Ectodermal cell (in vitro differentiated cells): ENCODE results near the gene SLC16A3.
A peak's percentile ranks its signal among the peaks of the same experiment; 100 is the strongest.

Experiments used
- H3K27ac ChIP-seq: 2 replicates; pipeline ENCODE4 v1.7.0; 2013; ENCODE audit warnings: mild to moderate bottlenecking, low read depth, low read length; ENCODE audit not compliant: insufficient read depth, poor library complexity, severe bottlenecking
- H3K27me3 ChIP-seq: 2 replicates; pipeline ENCODE4 v1.7.0; 2013; ENCODE audit warnings: mild to moderate bottlenecking, low read length; ENCODE audit not compliant: insufficient read depth, control insufficient read depth, poor library complexity, severe bottlenecking
- H3K36me3 ChIP-seq: one replicate; pipeline ENCODE4 v1.7.0; 2013; ENCODE audit warnings: low read length; ENCODE audit not compliant: control insufficient read depth, insufficient read depth
- H3K4me1 ChIP-seq: one replicate; pipeline ENCODE4 v1.7.0; 2013; ENCODE audit warnings: low read length; ENCODE audit not compliant: control insufficient read depth, insufficient read depth
- H3K4me3 ChIP-seq: 2 replicates; pipeline ENCODE4 v1.7.0; 2013; ENCODE audit warnings: low read depth, low read length, control low read depth; ENCODE audit not compliant: insufficient read depth
- H3K9me3 ChIP-seq: 2 replicates; pipeline ENCODE4 v1.7.0; 2013; ENCODE audit warnings: mild to moderate bottlenecking, low read length, moderate library complexity; ENCODE audit not compliant: control insufficient read depth
- WGBS, 2 experiments: methylation state at CpG; one replicate each; pipeline ENCODE4 v1.1.7; 2013; ENCODE audit warnings: missing lambda C conversion rate in 2 of 2; 5-methylcytosine and 5-hydroxymethylcytosine counted together

The SLC16A3 gene

GRCh38 chr17:82270651-82271050, 41.8 kb downstream of the SLC16A3 start:
- peaks cover 22% of the 10 kb centered on the region for H3K36me3 ChIP-seq

GRCh38 chr17:82271401-82271800, 42.6 kb downstream of the SLC16A3 start:
- Histone ChIP-seq H3K36me3 (peaks cover 16% of the 10 kb centered on the region), H3K27ac (no peak overlapping the region), H3K9me3 (no peaks in the 10 kb centered on the region), H3K27me3 (peaks cover 8% of the 10 kb centered on the region), H3K4me3 (peak overlapping the region; percentile 91), H3K4me1 (peaks cover 9% of the 10 kb centered on the region)
- WGBS, 2 experiments, result 96 to 98% methylated on average over 6 of the region's 6 CpGs

More at GRCh38 chr17:82270651-82271050, 41.8 kb downstream of the SLC16A3 start:
- Histone ChIP-seq H3K27ac (no peak overlapping the region), H3K4me3 (no peak overlapping the region), H3K4me1 (peaks cover 9% of the 10 kb centered on the region), H3K27me3 (peaks cover 8% of the 10 kb centered on the region), H3K9me3 (no peaks in the 10 kb centered on the region)
- 94 to 97% methylated on average over 12 of the region's 12 CpGs for whole genome bisulfite sequencing, 2 experiments

GRCh38 chr17:82272495-82273326, 43.9 kb downstream of the SLC16A3 start:
- Histone ChIP-seq H3K27ac (peak overlapping the region; percentile 100), H3K27me3 (peaks cover 8% of the 10 kb centered on the region), H3K9me3 (no peaks in the 10 kb centered on the region), H3K4me3 (peak overlapping the region; percentile 91), H3K36me3 (peaks cover 15% of the 10 kb centered on the region), H3K4me1 (peaks cover 9% of the 10 kb centered on the region)
- WGBS, 2 experiments, result 0% methylated on average over 47 to 52 of the region's 57 CpGs

- peaks cover 8% of the 10 kb centered on the region for H3K27me3 ChIP-seq
- peak within 1 kb of the TSS; percentile 91 for H3K4me3 ChIP-seq
- no peaks in the 10 kb centered on the region for H3K9me3 ChIP-seq
- H3K4me1 ChIP-seq, result peaks cover 9% of the 10 kb centered on the region
- H3K36me3 ChIP-seq, result peaks cover 10% of the 10 kb centered on the region
- H3K27ac ChIP-seq, result peak within 1 kb of the TSS; percentile 100
- 5% methylated on average over 80 of the region's 80 CpGs for WGBS, 2 experiments
Measured at GRCh38 chr17:82273327-82274133, 44.7 kb downstream of the SLC16A3 start, which contains the start of gene CSNK1D. CSNK1D (minus strand) TSS chr17:82273700; CDS start chr17:82273381, 319 bp downstream.

GRCh38 chr17:82274134-82275020, 45.5 kb downstream of the SLC16A3 start:
- Histone ChIP-seq H3K9me3 (no peaks in the 10 kb centered on the region), H3K4me3 (peak overlapping the region; percentile 91), H3K4me1 (peaks cover 9% of the 10 kb centered on the region), H3K27ac (no peak overlapping the region), H3K36me3 (peaks cover 7% of the 10 kb centered on the region), H3K27me3 (peaks cover 8% of the 10 kb centered on the region)
- WGBS, 2 experiments, result 89 to 90% methylated on average over 27 of the region's 27 CpGs

GRCh38 chr17:82275326-82275725, 46.5 kb downstream of the SLC16A3 start:
- 91 to 93% methylated on average over 14 of the region's 14 CpGs for WGBS, 2 experiments
- peaks cover 8% of the 10 kb centered on the region for H3K27me3 ChIP-seq

GRCh38 chr17:82276938-82277337, 48.1 kb downstream of the SLC16A3 start:
- H3K36me3 ChIP-seq, result no peaks in the 10 kb centered on the region
- peaks cover 5% of the 10 kb centered on the region for H3K4me1 ChIP-seq
- H3K27ac ChIP-seq, result no peak overlapping the region
- peaks cover 8% of the 10 kb centered on the region for H3K27me3 ChIP-seq
- H3K9me3 ChIP-seq, result no peaks in the 10 kb centered on the region
- 83 to 91% methylated on average over 5 of the region's 5 CpGs for WGBS, 2 experiments
- no peak overlapping the region for H3K4me3 ChIP-seq

More at GRCh38 chr17:82275326-82275725, 46.5 kb downstream of the SLC16A3 start:
- H3K36me3 ChIP-seq, result peaks cover 7% of the 10 kb centered on the region
- no peaks in the 10 kb centered on the region for H3K9me3 ChIP-seq
- peaks cover 6% of the 10 kb centered on the region for H3K4me1 ChIP-seq
- no peak overlapping the region for H3K27ac ChIP-seq
- no peak overlapping the region for H3K4me3 ChIP-seq

- no peak overlapping the region for H3K27ac ChIP-seq
- no peaks in the 10 kb centered on the region for H3K9me3 ChIP-seq
- no peaks in the 10 kb centered on the region for H3K4me1 ChIP-seq
- H3K36me3 ChIP-seq, result no peaks in the 10 kb centered on the region
- H3K27me3 ChIP-seq, result peaks cover 8% of the 10 kb centered on the region
- no peak overlapping the region for H3K4me3 ChIP-seq
- 85 to 90% methylated on average over 12 of the region's 12 CpGs for WGBS, 2 experiments
Measured at GRCh38 chr17:82277851-82278250, 49.0 kb downstream of the SLC16A3 start.

- peaks cover 8% of the 10 kb centered on the region for H3K27me3 ChIP-seq
- no peak overlapping the region for H3K4me3 ChIP-seq
- H3K36me3 ChIP-seq, result no peaks in the 10 kb centered on the region
- 89 to 91% methylated on average over 9 of the region's 9 CpGs for WGBS, 2 experiments
- H3K27ac ChIP-seq, result no peak overlapping the region
- no peaks in the 10 kb centered on the region for H3K9me3 ChIP-seq
- H3K4me1 ChIP-seq, result no peaks in the 10 kb centered on the region
Measured at GRCh38 chr17:82278308-82278707, 49.5 kb downstream of the SLC16A3 start.
